GM23338 (cell line): ENCODE data around the gene TRIM23. TPM values are rescaled to one million over a fixed set of nuclear protein-coding genes. Genes with fewer than 3 reads are reported as not detected.

Source experiments
- ATAC-seq: fragments of 200-7000 bp; cut with Tn5 transposase; 3 replicates; pipeline ENCODE4 v1.9.1; 2020
- DNase-seq: peaks from one replicate; pipeline ENCODE4 v3.0.0-alpha.2; 2015; ENCODE audit warnings: low spot score
- H2AFZ ChIP-seq: fragments of 200-600 bp; sonication (generic); 2 replicates; pipeline ENCODE4 v1.8.0; 2016; ENCODE audit warnings: antibody characterized with exemption, mild to moderate bottlenecking, moderate library complexity
- H3F3A ChIP-seq: fragments of 200-600 bp; sonication (generic); replicated peaks from 2 replicates; pipeline ENCODE4 v1.8.0; 2017; ENCODE audit warnings: antibody characterized with exemption, mixed run types, low read depth
- H3K27ac ChIP-seq: fragments of 200-600 bp; sonication (generic); 2 replicates; pipeline ENCODE4 v1.6.1; 2016; ENCODE audit warnings: low read depth
- H3K27me3 ChIP-seq: fragments of 200-600 bp; sonication (generic); 2 replicates; pipeline ENCODE4 v1.8.0; 2016; ENCODE audit warnings: mild to moderate bottlenecking, mixed run types, moderate library complexity; ENCODE audit not compliant: insufficient read depth
- H3K36me3 ChIP-seq: fragments of 200-600 bp; sonication (generic); 2 replicates; pipeline ENCODE4 v1.8.0; 2016; ENCODE audit warnings: mild to moderate bottlenecking; ENCODE audit not compliant: insufficient read depth
- H3K4me1 ChIP-seq: fragments of 200-600 bp; sonication (generic); 2 replicates; pipeline ENCODE4 v1.8.0; 2016; ENCODE audit warnings: mild to moderate bottlenecking, moderate library complexity; ENCODE audit not compliant: insufficient read depth
- H3K4me2 ChIP-seq: fragments of 200-600 bp; sonication (generic); 2 replicates; pipeline ENCODE4 v1.7.1; 2017; ENCODE audit warnings: mixed run types
- H3K4me3 ChIP-seq: fragments of 200-600 bp; sonication (generic); 2 replicates; pipeline ENCODE4 v1.6.1; 2016; ENCODE audit warnings: mixed run types
- H3K79me2 ChIP-seq: fragments of 200-600 bp; sonication (generic); replicated peaks from 2 replicates; pipeline ENCODE4 v1.8.0; 2017; ENCODE audit warnings: mild to moderate bottlenecking; ENCODE audit not compliant: insufficient read depth
- H3K9me2 ChIP-seq: fragments of 200-600 bp; sonication (generic); 2 replicates; pipeline ENCODE4 v1.8.0; 2017; ENCODE audit not compliant: insufficient read depth
- H4K20me1 ChIP-seq: fragments of 200-600 bp; sonication (generic); replicated peaks from 2 replicates; pipeline ENCODE4 v1.8.0; 2017; ENCODE audit warnings: mild to moderate bottlenecking; ENCODE audit not compliant: insufficient read depth
- H3K27ac Mint-ChIP-seq: 2 replicates; pipeline ENCODE4 v1.8.0; 2020; ENCODE audit warnings: inconsistent platforms, mild to moderate bottlenecking, moderate library complexity, mixed read lengths
- H3K27me3 Mint-ChIP-seq: 3 replicates; pipeline ENCODE4 v1.8.0; 2022; ENCODE audit warnings: low read depth, mild to moderate bottlenecking, moderate library complexity, mixed read lengths, inconsistent platforms; ENCODE audit not compliant: insufficient read depth, poor library complexity
- H3K36me3 Mint-ChIP-seq: 3 replicates; pipeline ENCODE4 v1.8.0; 2021; ENCODE audit warnings: low read depth, mild to moderate bottlenecking, inconsistent platforms, moderate library complexity, mixed read lengths
- H3K4me1 Mint-ChIP-seq: 3 replicates; pipeline ENCODE4 v1.8.0; 2020; ENCODE audit warnings: mild to moderate bottlenecking, inconsistent platforms, mixed read lengths
- H3K4me3 Mint-ChIP-seq: 3 replicates; pipeline ENCODE4 v1.8.0; 2021; ENCODE audit warnings: moderate library complexity, mild to moderate bottlenecking, inconsistent platforms, mixed read lengths
- H3K9me3 Mint-ChIP-seq: 3 replicates; pipeline ENCODE4 v1.8.0; 2020; ENCODE audit warnings: moderate library complexity, mild to moderate bottlenecking, inconsistent platforms, mixed read lengths
- CREB1 ChIP-seq: fragments of 250-450 bp; sonication (Bioruptor Pico); IDR thresholded peaks from 2 replicates; pipeline ENCODE4 v1.5.0; 2020; ENCODE audit warnings: low read depth, mild to moderate bottlenecking, moderate library complexity
- EZH2 ChIP-seq: fragments of 200-600 bp; sonication (generic); IDR thresholded peaks from one replicate; pipeline ENCODE4 v1.8.0; 2017; ENCODE audit warnings: antibody characterized with exemption, mild to moderate bottlenecking, low read depth; ENCODE audit not compliant: unreplicated experiment
- EZH2phosphoT487 ChIP-seq: fragments of 200-600 bp; sonication (generic); IDR thresholded peaks from one replicate; pipeline ENCODE4 v1.8.1; 2018; ENCODE audit warnings: antibody characterized with exemption; ENCODE audit not compliant: unreplicated experiment
- JUNB ChIP-seq: IDR thresholded peaks from one replicate; pipeline ENCODE4 v1.6.1; 2016; ENCODE audit warnings: antibody characterized with exemption; ENCODE audit not compliant: unreplicated experiment
- NANOG ChIP-seq: IDR thresholded peaks from 2 replicates; pipeline ENCODE4 v1.6.1; 2016; ENCODE audit warnings: antibody characterized with exemption, borderline replicate concordance
- POLR2AphosphoS5 ChIP-seq: IDR thresholded peaks from 2 replicates; pipeline ENCODE4 v1.6.1; 2016; ENCODE audit warnings: antibody characterized with exemption, low read depth
- STAT1 ChIP-seq: IDR thresholded peaks from one replicate; pipeline ENCODE4 v1.6.1; 2016; ENCODE audit warnings: antibody characterized with exemption; ENCODE audit not compliant: unreplicated experiment
- ZNF114 ChIP-seq: fragments of 250-450 bp; sonication (Bioruptor Pico); IDR thresholded peaks from 2 replicates; pipeline ENCODE4 v1.5.0; 2020; ENCODE audit warnings: mild to moderate bottlenecking, moderate library complexity
- ZNF331 ChIP-seq: fragments of 250-450 bp; sonication (Bioruptor Pico); IDR thresholded peaks from 2 replicates; pipeline ENCODE4 v1.5.0; 2020; ENCODE audit warnings: low read depth, mild to moderate bottlenecking, moderate library complexity
- polyA plus RNA-seq: library from polyadenylated mRNA; unstranded; fragments of >200 nt; fragmentation: Nextera tagmentation; extraction: Ambion mirVana; gene quantifications from 2 replicates; pipeline ENCODE4 v1.2.1, GENCODE V29; 2016
- total RNA-seq: library from RNA; depleted of rRNA; stranded (reverse); fragments of >200 nt; shearing (Covaris generic); gene quantifications from 2 replicates; pipeline ENCODE4 v1.2.3, GENCODE V29; 2014
- TF ChIP-seq, protein P1 (sequence below), 2 experiments: fragments of 200-600 bp in 1 of 2; sonication (generic) in 1 of 2; conservative IDR thresholded peaks; 2 replicates each; pipeline versions ENCODE4 v1.5.1 to v1.6.1; 2016 to 2017; ENCODE audit warnings: antibody characterized with exemption in 2 of 2, low read depth in 2 of 2, mild to moderate bottlenecking in 2 of 2, moderate library complexity in 1 of 2
- TF ChIP-seq, protein P2 (sequence below): IDR thresholded peaks from one replicate; pipeline ENCODE4 v1.6.1; 2018; ENCODE audit warnings: antibody characterized with exemption; ENCODE audit not compliant: unreplicated experiment
- TF ChIP-seq, protein P3 (sequence below): IDR thresholded peaks from 2 replicates; pipeline ENCODE4 v1.6.1; 2016; ENCODE audit warnings: antibody characterized with exemption
- TF ChIP-seq, protein P4 (sequence below): fragments of 250-450 bp; sonication (Bioruptor Pico); IDR thresholded peaks from 2 replicates; pipeline ENCODE4 v1.5.0; 2020; ENCODE audit warnings: mild to moderate bottlenecking, moderate library complexity

The TRIM23 gene
- total and polyA plus RNA-seq, 2 experiments from 2014 or later, result 5.4 to 10.4 TPM

DNA sequence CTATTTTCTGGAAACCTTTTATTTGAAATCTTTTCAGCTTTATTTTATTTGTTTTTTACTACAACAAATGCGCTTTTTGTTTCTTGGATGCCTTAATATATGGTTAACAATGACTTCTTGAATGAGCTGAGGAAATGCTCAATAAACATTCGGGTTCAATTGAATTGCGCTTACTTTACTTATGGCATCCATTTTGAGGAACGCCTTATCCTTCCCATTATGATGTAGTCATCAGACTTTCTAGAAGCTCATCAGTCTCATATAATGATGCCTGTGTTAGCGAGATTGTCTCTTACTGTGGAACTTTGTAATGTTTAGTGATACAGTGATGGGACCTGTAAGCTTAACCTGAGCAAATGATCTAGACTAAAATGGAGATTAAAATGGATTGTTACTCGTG is 1.6 kb upstream of the TRIM23 start:
- no peak overlapping the region for H3K27ac Mint-ChIP-seq
- no peak overlapping the region for H2AFZ ChIP-seq

More for the DNA sequence above, 1.6 kb upstream of the TRIM23 start:
- Histone ChIP-seq H3K4me3 (peak overlapping the region; percentile 76), H3K27me3 (no peaks in the 10 kb centered on the region), H3K79me2 (peaks cover 82% of the 10 kb centered on the region), H3F3A (no peaks in the 10 kb centered on the region), H3K4me2 (peak overlapping the region; percentile 88), H3K36me3 (peaks cover 6% of the 10 kb centered on the region), H3K4me1 (peaks cover 6% of the 10 kb centered on the region; the same call in 1 of the 2 replicates), H3K27ac (peak overlapping the region; percentile 12; the same call in 1 of the 2 replicates), H3K9me2 (no peaks in the 10 kb centered on the region), H4K20me1 (no peaks in the 10 kb centered on the region; the same call in 1 of the 2 replicates)
- ATAC-seq, result no peak
- Mint-ChIP-seq H3K36me3 (peaks cover 3% of the 10 kb centered on the region; the same call in 1 of the 3 replicates), H3K4me3 (peak overlapping the region; percentile 98), H3K4me1 (peaks cover 5% of the 10 kb centered on the region), H3K27me3 (peaks cover 4% of the 10 kb centered on the region), H3K9me3 (no peaks in the 10 kb centered on the region)
- peak; percentile 13 for DNase-seq
- no peak for TF ChIP-seq JUNB
- TF ChIP-seq ZNF114 (CRISPR knock-in tag), result no peak
- TF ChIP-seq, protein P1, sequence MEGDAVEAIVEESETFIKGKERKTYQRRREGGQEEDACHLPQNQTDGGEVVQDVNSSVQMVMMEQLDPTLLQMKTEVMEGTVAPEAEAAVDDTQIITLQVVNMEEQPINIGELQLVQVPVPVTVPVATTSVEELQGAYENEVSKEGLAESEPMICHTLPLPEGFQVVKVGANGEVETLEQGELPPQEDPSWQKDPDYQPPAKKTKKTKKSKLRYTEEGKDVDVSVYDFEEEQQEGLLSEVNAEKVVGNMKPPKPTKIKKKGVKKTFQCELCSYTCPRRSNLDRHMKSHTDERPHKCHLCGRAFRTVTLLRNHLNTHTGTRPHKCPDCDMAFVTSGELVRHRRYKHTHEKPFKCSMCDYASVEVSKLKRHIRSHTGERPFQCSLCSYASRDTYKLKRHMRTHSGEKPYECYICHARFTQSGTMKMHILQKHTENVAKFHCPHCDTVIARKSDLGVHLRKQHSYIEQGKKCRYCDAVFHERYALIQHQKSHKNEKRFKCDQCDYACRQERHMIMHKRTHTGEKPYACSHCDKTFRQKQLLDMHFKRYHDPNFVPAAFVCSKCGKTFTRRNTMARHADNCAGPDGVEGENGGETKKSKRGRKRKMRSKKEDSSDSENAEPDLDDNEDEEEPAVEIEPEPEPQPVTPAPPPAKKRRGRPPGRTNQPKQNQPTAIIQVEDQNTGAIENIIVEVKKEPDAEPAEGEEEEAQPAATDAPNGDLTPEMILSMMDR (conservative IDR thresholded peaks at IDR 0.05; ENCODE audit: low read depth in 2 of 2), result no peak
- TF ChIP-seq STAT1, result no peak
- TF ChIP-seq NANOG, result no peak
- TF ChIP-seq POLR2AphosphoS5, result no peak
- no peak for TF ChIP-seq CREB1
- TF ChIP-seq EZH2, result no peak
- TF ChIP-seq EZH2phosphoT487, result no peak
- TF ChIP-seq, protein P2, sequence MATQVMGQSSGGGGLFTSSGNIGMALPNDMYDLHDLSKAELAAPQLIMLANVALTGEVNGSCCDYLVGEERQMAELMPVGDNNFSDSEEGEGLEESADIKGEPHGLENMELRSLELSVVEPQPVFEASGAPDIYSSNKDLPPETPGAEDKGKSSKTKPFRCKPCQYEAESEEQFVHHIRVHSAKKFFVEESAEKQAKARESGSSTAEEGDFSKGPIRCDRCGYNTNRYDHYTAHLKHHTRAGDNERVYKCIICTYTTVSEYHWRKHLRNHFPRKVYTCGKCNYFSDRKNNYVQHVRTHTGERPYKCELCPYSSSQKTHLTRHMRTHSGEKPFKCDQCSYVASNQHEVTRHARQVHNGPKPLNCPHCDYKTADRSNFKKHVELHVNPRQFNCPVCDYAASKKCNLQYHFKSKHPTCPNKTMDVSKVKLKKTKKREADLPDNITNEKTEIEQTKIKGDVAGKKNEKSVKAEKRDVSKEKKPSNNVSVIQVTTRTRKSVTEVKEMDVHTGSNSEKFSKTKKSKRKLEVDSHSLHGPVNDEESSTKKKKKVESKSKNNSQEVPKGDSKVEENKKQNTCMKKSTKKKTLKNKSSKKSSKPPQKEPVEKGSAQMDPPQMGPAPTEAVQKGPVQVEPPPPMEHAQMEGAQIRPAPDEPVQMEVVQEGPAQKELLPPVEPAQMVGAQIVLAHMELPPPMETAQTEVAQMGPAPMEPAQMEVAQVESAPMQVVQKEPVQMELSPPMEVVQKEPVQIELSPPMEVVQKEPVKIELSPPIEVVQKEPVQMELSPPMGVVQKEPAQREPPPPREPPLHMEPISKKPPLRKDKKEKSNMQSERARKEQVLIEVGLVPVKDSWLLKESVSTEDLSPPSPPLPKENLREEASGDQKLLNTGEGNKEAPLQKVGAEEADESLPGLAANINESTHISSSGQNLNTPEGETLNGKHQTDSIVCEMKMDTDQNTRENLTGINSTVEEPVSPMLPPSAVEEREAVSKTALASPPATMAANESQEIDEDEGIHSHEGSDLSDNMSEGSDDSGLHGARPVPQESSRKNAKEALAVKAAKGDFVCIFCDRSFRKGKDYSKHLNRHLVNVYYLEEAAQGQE, result no peak
- TF ChIP-seq, protein P3, sequence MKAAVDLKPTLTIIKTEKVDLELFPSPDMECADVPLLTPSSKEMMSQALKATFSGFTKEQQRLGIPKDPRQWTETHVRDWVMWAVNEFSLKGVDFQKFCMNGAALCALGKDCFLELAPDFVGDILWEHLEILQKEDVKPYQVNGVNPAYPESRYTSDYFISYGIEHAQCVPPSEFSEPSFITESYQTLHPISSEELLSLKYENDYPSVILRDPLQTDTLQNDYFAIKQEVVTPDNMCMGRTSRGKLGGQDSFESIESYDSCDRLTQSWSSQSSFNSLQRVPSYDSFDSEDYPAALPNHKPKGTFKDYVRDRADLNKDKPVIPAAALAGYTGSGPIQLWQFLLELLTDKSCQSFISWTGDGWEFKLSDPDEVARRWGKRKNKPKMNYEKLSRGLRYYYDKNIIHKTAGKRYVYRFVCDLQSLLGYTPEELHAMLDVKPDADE, result no peak
- TF ChIP-seq, protein P4, sequence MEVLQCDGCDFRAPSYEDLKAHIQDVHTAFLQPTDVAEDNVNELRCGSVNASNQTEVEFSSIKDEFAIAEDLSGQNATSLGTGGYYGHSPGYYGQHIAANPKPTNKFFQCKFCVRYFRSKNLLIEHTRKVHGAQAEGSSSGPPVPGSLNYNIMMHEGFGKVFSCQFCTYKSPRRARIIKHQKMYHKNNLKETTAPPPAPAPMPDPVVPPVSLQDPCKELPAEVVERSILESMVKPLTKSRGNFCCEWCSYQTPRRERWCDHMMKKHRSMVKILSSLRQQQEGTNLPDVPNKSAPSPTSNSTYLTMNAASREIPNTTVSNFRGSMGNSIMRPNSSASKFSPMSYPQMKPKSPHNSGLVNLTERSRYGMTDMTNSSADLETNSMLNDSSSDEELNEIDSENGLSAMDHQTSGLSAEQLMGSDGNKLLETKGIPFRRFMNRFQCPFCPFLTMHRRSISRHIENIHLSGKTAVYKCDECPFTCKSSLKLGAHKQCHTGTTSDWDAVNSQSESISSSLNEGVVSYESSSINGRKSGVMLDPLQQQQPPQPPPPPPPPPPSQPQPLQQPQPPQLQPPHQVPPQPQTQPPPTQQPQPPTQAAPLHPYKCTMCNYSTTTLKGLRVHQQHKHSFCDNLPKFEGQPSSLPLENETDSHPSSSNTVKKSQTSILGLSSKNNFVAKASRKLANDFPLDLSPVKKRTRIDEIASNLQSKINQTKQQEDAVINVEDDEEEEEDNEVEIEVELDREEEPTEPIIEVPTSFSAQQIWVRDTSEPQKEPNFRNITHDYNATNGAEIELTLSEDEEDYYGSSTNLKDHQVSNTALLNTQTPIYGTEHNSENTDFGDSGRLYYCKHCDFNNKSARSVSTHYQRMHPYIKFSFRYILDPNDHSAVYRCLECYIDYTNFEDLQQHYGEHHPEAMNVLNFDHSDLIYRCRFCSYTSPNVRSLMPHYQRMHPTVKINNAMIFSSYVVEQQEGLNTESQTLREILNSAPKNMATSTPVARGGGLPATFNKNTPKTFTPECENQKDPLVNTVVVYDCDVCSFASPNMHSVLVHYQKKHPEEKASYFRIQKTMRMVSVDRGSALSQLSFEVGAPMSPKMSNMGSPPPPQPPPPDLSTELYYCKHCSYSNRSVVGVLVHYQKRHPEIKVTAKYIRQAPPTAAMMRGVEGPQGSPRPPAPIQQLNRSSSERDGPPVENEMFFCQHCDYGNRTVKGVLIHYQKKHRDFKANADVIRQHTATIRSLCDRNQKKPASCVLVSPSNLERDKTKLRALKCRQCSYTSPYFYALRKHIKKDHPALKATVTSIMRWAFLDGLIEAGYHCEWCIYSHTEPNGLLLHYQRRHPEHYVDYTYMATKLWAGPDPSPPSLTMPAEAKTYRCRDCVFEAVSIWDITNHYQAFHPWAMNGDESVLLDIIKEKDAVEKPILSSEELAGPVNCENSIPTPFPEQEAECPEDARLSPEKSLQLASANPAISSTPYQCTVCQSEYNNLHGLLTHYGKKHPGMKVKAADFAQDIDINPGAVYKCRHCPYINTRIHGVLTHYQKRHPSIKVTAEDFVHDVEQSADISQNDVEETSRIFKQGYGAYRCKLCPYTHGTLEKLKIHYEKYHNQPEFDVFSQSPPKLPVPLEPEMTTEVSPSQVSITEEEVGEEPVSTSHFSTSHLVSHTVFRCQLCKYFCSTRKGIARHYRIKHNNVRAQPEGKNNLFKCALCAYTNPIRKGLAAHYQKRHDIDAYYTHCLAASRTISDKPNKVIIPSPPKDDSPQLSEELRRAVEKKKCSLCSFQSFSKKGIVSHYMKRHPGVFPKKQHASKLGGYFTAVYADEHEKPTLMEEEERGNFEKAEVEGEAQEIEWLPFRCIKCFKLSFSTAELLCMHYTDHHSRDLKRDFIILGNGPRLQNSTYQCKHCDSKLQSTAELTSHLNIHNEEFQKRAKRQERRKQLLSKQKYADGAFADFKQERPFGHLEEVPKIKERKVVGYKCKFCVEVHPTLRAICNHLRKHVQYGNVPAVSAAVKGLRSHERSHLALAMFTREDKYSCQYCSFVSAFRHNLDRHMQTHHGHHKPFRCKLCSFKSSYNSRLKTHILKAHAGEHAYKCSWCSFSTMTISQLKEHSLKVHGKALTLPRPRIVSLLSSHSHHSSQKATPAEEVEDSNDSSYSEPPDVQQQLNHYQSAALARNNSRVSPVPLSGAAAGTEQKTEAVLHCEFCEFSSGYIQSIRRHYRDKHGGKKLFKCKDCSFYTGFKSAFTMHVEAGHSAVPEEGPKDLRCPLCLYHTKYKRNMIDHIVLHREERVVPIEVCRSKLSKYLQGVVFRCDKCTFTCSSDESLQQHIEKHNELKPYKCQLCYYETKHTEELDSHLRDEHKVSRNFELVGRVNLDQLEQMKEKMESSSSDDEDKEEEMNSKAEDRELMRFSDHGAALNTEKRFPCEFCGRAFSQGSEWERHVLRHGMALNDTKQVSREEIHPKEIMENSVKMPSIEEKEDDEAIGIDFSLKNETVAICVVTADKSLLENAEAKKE, result no peak
- TF ChIP-seq ZNF331 (CRISPR knock-in tag), result no peak
